Measurements from ENCODE around the gene HOXC4. TPM values are rescaled to one million over a fixed set of nuclear protein-coding genes. Genes with fewer than 3 reads are reported as not detected.

The HOXC4 gene
- total RNA-seq, 1 experiment from 2014 or later: 9.6 TPM

GRCh38 chr12:54033980-54034784, 19.5 kb upstream of the HOXC4 start:
- TF ChIP-seq EZH2 (IDR thresholded peaks at IDR 0.05; ENCODE audit: borderline replicate concordance, low read depth, low read length, poor library complexity, severe bottlenecking): no peak
- peak overlapping the region; percentile 43 for H3K4me3 ChIP-seq (ENCODE audit: low read depth, low read length, poor library complexity, severe bottlenecking)
- ChIA-PET CTCF (interaction anchor here (0.9 kb wide), 1 partner anchor 25 kb away, joined by 3 read pairs; the partner anchor contains the start of gene HOXC8), POLR2A (ENCODE audit: low non-redundant PET) (no interaction called here)
- H3K36me3 ChIP-seq (ENCODE audit: insufficient read depth, low read length, poor library complexity, severe bottlenecking): peaks cover 13% of the 10 kb centered on the region
- intact Hi-C loops (cut with micrococcal nuclease; ENCODE audit: unreplicated experiment): loop anchor here (2.0 to 5.0 kb wide), 2 partner anchors 103 to 157 kb away; no protein-coding TSS in a partner anchor
- no peaks in the 10 kb centered on the region for H3K27me3 ChIP-seq (replicated peaks; ENCODE audit: insufficient read depth, low read depth, low read length, poor library complexity)
- H3K4me1 ChIP-seq (ENCODE audit: insufficient read depth, low read length, poor library complexity, severe bottlenecking): peaks cover 34% of the 10 kb centered on the region
- BruUV-seq (replicated peaks): no TSS peak
- no peak for DNase-seq (ENCODE audit: low spot score)
- no peaks in the 10 kb centered on the region for H3K9me3 ChIP-seq (ENCODE audit: low read depth, low read length, poor library complexity, severe bottlenecking)
- no peak overlapping the region for H3K27ac ChIP-seq (ENCODE audit: low read depth, low read length, poor library complexity, severe bottlenecking)

GRCh38 chr12:54034785-54035310, 18.8 kb upstream of the HOXC4 start:
- ChIA-PET CTCF (no interaction called here), POLR2A (ENCODE audit: low non-redundant PET) (no interaction called here)
- no peak overlapping the region for H3K27ac ChIP-seq (ENCODE audit: low read depth, low read length, poor library complexity, severe bottlenecking)
- H3K27me3 ChIP-seq (replicated peaks; ENCODE audit: insufficient read depth, low read depth, low read length, poor library complexity): no peaks in the 10 kb centered on the region
- H3K4me3 ChIP-seq (ENCODE audit: low read depth, low read length, poor library complexity, severe bottlenecking): no peak overlapping the region
- H3K36me3 ChIP-seq (ENCODE audit: insufficient read depth, low read length, poor library complexity, severe bottlenecking): peaks cover 10% of the 10 kb centered on the region
- H3K9me3 ChIP-seq (ENCODE audit: low read depth, low read length, poor library complexity, severe bottlenecking): no peaks in the 10 kb centered on the region
- DNase-seq (ENCODE audit: low spot score): no peak
- BruUV-seq (replicated peaks): no TSS peak
- intact Hi-C loops (cut with micrococcal nuclease; ENCODE audit: unreplicated experiment): loop anchor here (5.0 kb wide), 1 partner anchor 102 kb away; no protein-coding TSS in a partner anchor
- H3K4me1 ChIP-seq (ENCODE audit: insufficient read depth, low read length, poor library complexity, severe bottlenecking): peaks cover 34% of the 10 kb centered on the region
- TF ChIP-seq CTCF (conservative IDR thresholded peaks at IDR 0.05; ENCODE audit: low read depth, low read length) (no peak), EZH2 (IDR thresholded peaks at IDR 0.05; ENCODE audit: borderline replicate concordance, low read depth, low read length, poor library complexity, severe bottlenecking) (no peak)

DNA sequence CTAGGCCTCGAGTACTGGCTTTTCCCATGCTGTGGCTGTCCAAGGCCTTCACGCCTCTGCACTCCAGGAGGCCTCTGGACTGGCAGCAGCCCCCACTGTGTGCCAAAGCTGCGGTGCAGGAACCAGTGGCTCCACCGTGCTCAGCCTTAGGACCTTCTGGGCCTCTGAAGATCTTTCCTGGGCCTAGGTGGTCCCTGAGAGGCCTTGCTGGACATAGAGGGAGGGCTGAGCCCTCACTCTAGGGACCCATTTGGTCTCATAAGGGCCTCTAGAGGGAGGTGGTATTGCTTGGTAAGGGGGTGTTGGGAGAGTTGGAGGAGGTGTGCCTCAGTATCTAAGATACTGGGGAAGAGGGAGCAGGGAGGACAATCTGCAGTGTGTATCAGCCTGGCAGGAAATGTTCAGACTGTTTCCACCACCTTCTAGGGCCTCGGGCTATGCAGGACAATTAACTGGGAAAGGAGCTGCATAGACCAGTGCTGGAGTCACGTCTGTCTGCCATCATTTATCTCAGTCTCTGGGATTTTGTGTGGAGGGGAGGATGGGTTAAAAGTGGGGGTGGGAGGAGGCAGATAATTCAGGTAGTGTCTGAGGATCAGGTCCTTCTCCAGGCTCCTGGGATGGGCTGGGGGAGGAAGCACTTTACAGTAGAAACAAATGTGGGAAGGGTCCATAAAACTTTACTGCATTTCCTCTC, 17.9 kb upstream of the HOXC4 start:
- H3K27me3 ChIP-seq (replicated peaks; ENCODE audit: insufficient read depth, low read depth, low read length, poor library complexity): no peaks in the 10 kb centered on the region
- TF ChIP-seq CTCF (conservative IDR thresholded peaks at IDR 0.05; ENCODE audit: low read depth, low read length) (no peak), EZH2 (IDR thresholded peaks at IDR 0.05; ENCODE audit: borderline replicate concordance, low read depth, low read length, poor library complexity, severe bottlenecking) (no peak)
- no peak for DNase-seq (ENCODE audit: low spot score)
- CTCF ChIA-PET: no interaction called here
- H3K27ac ChIP-seq (ENCODE audit: low read depth, low read length, poor library complexity, severe bottlenecking): no peak overlapping the region
- no peaks in the 10 kb centered on the region for H3K9me3 ChIP-seq (ENCODE audit: low read depth, low read length, poor library complexity, severe bottlenecking)
- peaks cover 34% of the 10 kb centered on the region for H3K4me1 ChIP-seq (ENCODE audit: insufficient read depth, low read length, poor library complexity, severe bottlenecking)
- intact Hi-C loops (cut with micrococcal nuclease; ENCODE audit: unreplicated experiment): no loop called here
- BruUV-seq (replicated peaks): no TSS peak
- no peak overlapping the region for H3K4me3 ChIP-seq (ENCODE audit: low read depth, low read length, poor library complexity, severe bottlenecking)
- peaks cover 1% of the 10 kb centered on the region for H3K36me3 ChIP-seq (ENCODE audit: insufficient read depth, low read length, poor library complexity, severe bottlenecking)
- POLR2A ChIA-PET (ENCODE audit: low non-redundant PET): interaction anchor here (0.5 kb wide), 1 partner anchor 23 kb away, joined by 4 read pairs; no protein-coding TSS in a partner anchor
